Measurements from ENCODE around the gene SLAMF1.

The SLAMF1 gene

GRCh38 chr1:160658162-160658813 is 11.4 kb upstream of the SLAMF1 start:
- H2AK5ac ChIP-seq (ENCODE audit: low read length, severe bottlenecking), result no peak overlapping the region

GRCh38 chr1:160657250-160657781 is 10.5 kb upstream of the SLAMF1 start:
- peaks cover 8% of the 10 kb centered on the region in 2 experiments for H3K27me3 ChIP-seq (ENCODE audit: control insufficient read depth in 1 of 2, insufficient read depth in 1 of 2, low read length in 2 of 2)
- DNase-seq, result peak; percentile 28
- no peak overlapping the region for H3K14ac ChIP-seq (ENCODE audit: low read length in 2 of 2)
- no peaks in the 10 kb centered on the region for H3K36me3 ChIP-seq (ENCODE audit: control insufficient read depth in 1 of 2, insufficient read depth in 2 of 2, low read depth in 1 of 2, low read length in 2 of 2)
- no peak overlapping the region for H2BK120ac ChIP-seq (ENCODE audit: low read depth, low read length)
- no peak overlapping the region for H3K9ac ChIP-seq (ENCODE audit: low read length)
- peak overlapping the region in 1 of 2 experiments; percentile 45 for H3K4ac ChIP-seq (ENCODE audit: low read depth in 1 of 2, low read length in 2 of 2)
- WGBS, result 46% methylated on average over 1 of the region's 5 CpGs
- H3K4me3 ChIP-seq (ENCODE audit: insufficient read depth in 1 of 2, low read depth in 1 of 2, low read length in 2 of 2), result no peak overlapping the region
- H4K91ac ChIP-seq (ENCODE audit: low read length), result no peak overlapping the region
- H3K4me2 ChIP-seq (ENCODE audit: low read length, poor library complexity, severe bottlenecking), result no peak overlapping the region
- H3K23ac ChIP-seq (ENCODE audit: low read length in 2 of 2), result no peak overlapping the region
- H2AK5ac ChIP-seq (ENCODE audit: low read length, severe bottlenecking), result no peak overlapping the region
- H3K27ac ChIP-seq (ENCODE audit: low read length, poor library complexity, severe bottlenecking), result no peak overlapping the region
- H3K18ac ChIP-seq (ENCODE audit: low read depth in 1 of 2, low read length in 2 of 2), result peak overlapping the region in 1 of 2 experiments; percentile 75
- no peak overlapping the region for H2BK12ac ChIP-seq (ENCODE audit: low read length in 2 of 2)
- H4K8ac ChIP-seq (ENCODE audit: low read length), result no peak overlapping the region
- no peak overlapping the region for H2BK15ac ChIP-seq (ENCODE audit: low read depth, poor library complexity, severe bottlenecking)
- no peaks in the 10 kb centered on the region for H3K4me1 ChIP-seq (ENCODE audit: control insufficient read depth, insufficient read depth, low read depth, low read length)
- H3K9me3 ChIP-seq (ENCODE audit: control insufficient read depth, low read length), result no peaks in the 10 kb centered on the region
- no peaks in the 10 kb centered on the region for H3K79me1 ChIP-seq (replicated peaks; ENCODE audit: low read length, poor library complexity, severe bottlenecking)
- no peak overlapping the region for H2BK5ac ChIP-seq (ENCODE audit: low read depth, low read length, poor library complexity, severe bottlenecking)
- no peak overlapping the region for H2AFZ ChIP-seq (ENCODE audit: low read depth, low read length)

More at GRCh38 chr1:160658162-160658813, 11.4 kb upstream of the SLAMF1 start:
- Histone ChIP-seq H3K4me1 (ENCODE audit: control insufficient read depth, insufficient read depth, low read depth, low read length) (no peaks in the 10 kb centered on the region), H3K4me2 (ENCODE audit: low read length, poor library complexity, severe bottlenecking) (no peak overlapping the region), H3K14ac (ENCODE audit: low read length in 2 of 2) (no peak overlapping the region), H3K4me3 (ENCODE audit: insufficient read depth in 1 of 2, low read depth in 1 of 2, low read length in 2 of 2) (no peak overlapping the region), H2BK15ac (ENCODE audit: low read depth, poor library complexity, severe bottlenecking) (no peak overlapping the region), H4K91ac (ENCODE audit: low read length) (peak overlapping the region; percentile 52), H3K4ac (ENCODE audit: low read depth in 1 of 2, low read length in 2 of 2) (peak overlapping the region; percentile 25 to 47), H2AFZ (ENCODE audit: low read depth, low read length) (no peak overlapping the region), H2BK12ac (ENCODE audit: low read length in 2 of 2) (peak overlapping the region; percentile 29 to 71), H3K27ac (ENCODE audit: low read length, poor library complexity, severe bottlenecking) (no peak overlapping the region), H3K23ac (ENCODE audit: low read length in 2 of 2) (no peak overlapping the region), H3K9ac (ENCODE audit: low read length) (no peak overlapping the region), H3K27me3 (ENCODE audit: control insufficient read depth in 1 of 2, insufficient read depth in 1 of 2, low read length in 2 of 2) (peaks cover 8% of the 10 kb centered on the region in 2 experiments), H3K9me3 (ENCODE audit: control insufficient read depth, low read length) (no peaks in the 10 kb centered on the region), H3K36me3 (ENCODE audit: control insufficient read depth in 1 of 2, insufficient read depth in 2 of 2, low read depth in 1 of 2, low read length in 2 of 2) (no peaks in the 10 kb centered on the region), H3K18ac (ENCODE audit: low read depth in 1 of 2, low read length in 2 of 2) (peak overlapping the region; percentile 15 to 61), H3K79me1 (replicated peaks; ENCODE audit: low read length, poor library complexity, severe bottlenecking) (no peaks in the 10 kb centered on the region), H2BK5ac (ENCODE audit: low read depth, low read length, poor library complexity, severe bottlenecking) (no peak overlapping the region), H4K8ac (ENCODE audit: low read length) (no peak overlapping the region), H2BK120ac (ENCODE audit: low read depth, low read length) (peak overlapping the region; percentile 83)
- 64% methylated on average over 8 of the region's 8 CpGs for WGBS
- DNase-seq, result no peak

- no peak overlapping the region for H3K4me3 ChIP-seq (ENCODE audit: insufficient read depth in 1 of 2, low read depth in 1 of 2, low read length in 2 of 2)
- H3K4me2 ChIP-seq (ENCODE audit: low read length, poor library complexity, severe bottlenecking), result no peak overlapping the region
- H3K79me1 ChIP-seq (replicated peaks; ENCODE audit: low read length, poor library complexity, severe bottlenecking), result no peaks in the 10 kb centered on the region
- H3K27ac ChIP-seq (ENCODE audit: low read length, poor library complexity, severe bottlenecking), result no peak overlapping the region
- no peak overlapping the region for H2BK12ac ChIP-seq (ENCODE audit: low read length in 2 of 2)
- no peak overlapping the region for H3K18ac ChIP-seq (ENCODE audit: low read depth in 1 of 2, low read length in 2 of 2)
- H3K9me3 ChIP-seq (ENCODE audit: control insufficient read depth, low read length), result no peaks in the 10 kb centered on the region
- no peaks in the 10 kb centered on the region for H3K36me3 ChIP-seq (ENCODE audit: control insufficient read depth in 1 of 2, insufficient read depth in 2 of 2, low read depth in 1 of 2, low read length in 2 of 2)
- no peak overlapping the region for H2BK15ac ChIP-seq (ENCODE audit: low read depth, poor library complexity, severe bottlenecking)
- no peak overlapping the region for H2AFZ ChIP-seq (ENCODE audit: low read depth, low read length)
- DNase-seq, result no peak
- H3K9ac ChIP-seq (ENCODE audit: low read length), result no peak overlapping the region
- WGBS, result no CpG with 5 or more reads among the region's 3 CpGs
- no peaks in the 10 kb centered on the region for H3K4me1 ChIP-seq (ENCODE audit: control insufficient read depth, insufficient read depth, low read depth, low read length)
- no peak overlapping the region for H3K4ac ChIP-seq (ENCODE audit: low read depth in 1 of 2, low read length in 2 of 2)
- no peak overlapping the region for H4K8ac ChIP-seq (ENCODE audit: low read length)
- no peak overlapping the region for H4K91ac ChIP-seq (ENCODE audit: low read length)
- H3K23ac ChIP-seq (ENCODE audit: low read length in 2 of 2), result no peak overlapping the region
- no peak overlapping the region for H2AK5ac ChIP-seq (ENCODE audit: low read length, severe bottlenecking)
- H2BK120ac ChIP-seq (ENCODE audit: low read depth, low read length), result no peak overlapping the region
- peaks cover 8% of the 10 kb centered on the region in 2 experiments for H3K27me3 ChIP-seq (ENCODE audit: control insufficient read depth in 1 of 2, insufficient read depth in 1 of 2, low read length in 2 of 2)
- no peak overlapping the region for H3K14ac ChIP-seq (ENCODE audit: low read length in 2 of 2)
- H2BK5ac ChIP-seq (ENCODE audit: low read depth, low read length, poor library complexity, severe bottlenecking), result no peak overlapping the region
These were observed 9.9 kb upstream of the SLAMF1 start for GRCh38 chr1:160656737-160657136.

- WGBS, result 95% methylated on average over 2 of the region's 2 CpGs
- no peak overlapping the region for H3K4me2 ChIP-seq (ENCODE audit: low read length, poor library complexity, severe bottlenecking)
- H3K4me1 ChIP-seq (ENCODE audit: control insufficient read depth, insufficient read depth, low read depth, low read length), result no peaks in the 10 kb centered on the region
These were observed 6.8 kb upstream of the SLAMF1 start for GRCh38 chr1:160653620-160654016.

More at GRCh38 chr1:160653620-160654016, 6.8 kb upstream of the SLAMF1 start:
- Histone ChIP-seq H3K18ac (ENCODE audit: low read depth in 1 of 2, low read length in 2 of 2) (peak overlapping the region; percentile 13 to 90), H3K36me3 (ENCODE audit: control insufficient read depth in 1 of 2, insufficient read depth in 2 of 2, low read depth in 1 of 2, low read length in 2 of 2) (no peaks in the 10 kb centered on the region), H3K27me3 (ENCODE audit: control insufficient read depth in 1 of 2, insufficient read depth in 1 of 2, low read length in 2 of 2) (peaks cover 8 to 20% of the 10 kb centered on the region in 2 experiments), H2AFZ (ENCODE audit: low read depth, low read length) (no peak overlapping the region), H2AK5ac (ENCODE audit: low read length, severe bottlenecking) (no peak overlapping the region), H3K4ac (ENCODE audit: low read depth in 1 of 2, low read length in 2 of 2) (peak overlapping the region in 1 of 2 experiments; percentile 46), H2BK12ac (ENCODE audit: low read length in 2 of 2) (peak overlapping the region; percentile 55 to 94), H2BK15ac (ENCODE audit: low read depth, poor library complexity, severe bottlenecking) (peak overlapping the region; percentile 81), H4K8ac (ENCODE audit: low read length) (no peak overlapping the region), H3K23ac (ENCODE audit: low read length in 2 of 2) (no peak overlapping the region), H2BK120ac (ENCODE audit: low read depth, low read length) (no peak overlapping the region), H3K14ac (ENCODE audit: low read length in 2 of 2) (no peak overlapping the region), H3K9me3 (ENCODE audit: control insufficient read depth, low read length) (no peaks in the 10 kb centered on the region), H3K79me1 (replicated peaks; ENCODE audit: low read length, poor library complexity, severe bottlenecking) (no peaks in the 10 kb centered on the region), H3K4me3 (ENCODE audit: insufficient read depth in 1 of 2, low read depth in 1 of 2, low read length in 2 of 2) (no peak overlapping the region), H2BK5ac (ENCODE audit: low read depth, low read length, poor library complexity, severe bottlenecking) (no peak overlapping the region), H3K9ac (ENCODE audit: low read length) (no peak overlapping the region), H4K91ac (ENCODE audit: low read length) (peak overlapping the region; percentile 25), H3K27ac (ENCODE audit: low read length, poor library complexity, severe bottlenecking) (no peak overlapping the region)
- no peak for DNase-seq

Measured in mesenchymal stem cell (in vitro differentiated cells and primary cell).